K562 (cell line): ENCODE data around the gene PPP6R1. TPM values are rescaled to one million over a fixed set of nuclear protein-coding genes. Genes with fewer than 3 reads are reported as not detected.

Experiments used
- ATF1 ChIP-seq, 2 experiments: fragments of 450-650 bp in 1 of 2; IDR thresholded peaks; 2 replicates each; pipeline ENCODE4 v1.6.1; 2016; ENCODE audit warnings: missing compliant biosample characterization in 1 of 2, missing genetic modification characterization in 1 of 2
- C11orf30 ChIP-seq: fragments of 450-650 bp; IDR thresholded peaks from 2 replicates; pipeline ENCODE4 v1.6.1; 2016; ENCODE audit warnings: low read depth, mild to moderate bottlenecking
- CHD2 ChIP-seq: IDR thresholded peaks from 2 replicates; pipeline ENCODE4 v1.6.1; 2011; ENCODE audit warnings: low read depth, low read length
- FOXA1 ChIP-seq: fragments of 450-650 bp; IDR thresholded peaks from 2 replicates; pipeline ENCODE4 v1.6.1; 2016; ENCODE audit warnings: mild to moderate bottlenecking, borderline replicate concordance
- FOXP1 ChIP-seq: sonication (generic); formaldehyde crosslinking; IDR thresholded peaks from 2 replicates; pipeline ENCODE4 v1.8.0; 2022; ENCODE audit warnings: mild to moderate bottlenecking, missing genetic modification reagents
- KDM1A ChIP-seq, 2 experiments: fragments of 450-650 bp; IDR thresholded peaks; 2 replicates each; pipeline ENCODE4 v1.6.1; 2016; ENCODE audit warnings: mild to moderate bottlenecking in 2 of 2
- LEF1 ChIP-seq: fragments of 450-650 bp; IDR thresholded peaks from 2 replicates; pipeline ENCODE4 v1.6.1; 2016; ENCODE audit warnings: mild to moderate bottlenecking
- MEF2A ChIP-seq: IDR thresholded peaks from 2 replicates; pipeline ENCODE4 v1.6.1; 2011; ENCODE audit warnings: low read depth, mild to moderate bottlenecking, low read length, moderate library complexity; ENCODE audit not compliant: control insufficient read depth
- NBN ChIP-seq: fragments of 450-650 bp; IDR thresholded peaks from 2 replicates; pipeline ENCODE4 v1.6.1; 2016; ENCODE audit warnings: low read depth, mild to moderate bottlenecking
- NR2F6 ChIP-seq: fragments of 450-650 bp; formaldehyde crosslinking; IDR thresholded peaks from 2 replicates; pipeline ENCODE4 v1.4.0; 2020; ENCODE audit warnings: mild to moderate bottlenecking
- PYGO2 ChIP-seq: fragments of 450-650 bp; IDR thresholded peaks from 2 replicates; pipeline ENCODE4 v1.6.1; 2016; ENCODE audit warnings: mild to moderate bottlenecking, missing genetic modification characterization, moderate library complexity, missing compliant biosample characterization
- SMC3 ChIP-seq: conservative IDR thresholded peaks from 2 replicates; pipeline ENCODE4 v1.6.1; 2011; ENCODE audit warnings: low read depth, low read length, improper control_type of control experiment; ENCODE audit not compliant: insufficient read depth
- SP2 ChIP-seq: IDR thresholded peaks from 2 replicates; pipeline ENCODE4 v1.6.1; 2011; ENCODE audit warnings: mild to moderate bottlenecking, low read depth, low read length, moderate library complexity; ENCODE audit not compliant: poor library complexity, severe bottlenecking; ENCODE audit errors: extremely low read depth
- USF1 ChIP-seq: sonication (generic); formaldehyde crosslinking; IDR thresholded peaks from 2 replicates; pipeline ENCODE4 v1.9.0; 2022; ENCODE audit warnings: mild to moderate bottlenecking, missing genetic modification reagents
- WHSC1 ChIP-seq: IDR thresholded peaks from one replicate; pipeline ENCODE4 v1.6.1; 2012; ENCODE audit warnings: low read length, control low read depth, inconsistent platforms
- ZBTB8A ChIP-seq: fragments of 450-650 bp; IDR thresholded peaks from 2 replicates; pipeline ENCODE4 v1.6.1; 2018; ENCODE audit warnings: mild to moderate bottlenecking, moderate library complexity; ENCODE audit not compliant: partially characterized antibody
- ZFP91 ChIP-seq: sonication (generic); formaldehyde crosslinking; IDR thresholded peaks from 2 replicates; pipeline ENCODE4 v1.8.0; 2022; ENCODE audit warnings: mild to moderate bottlenecking, missing genetic modification reagents
- ZFX ChIP-seq: sonication (generic); formaldehyde crosslinking; IDR thresholded peaks from 2 replicates; pipeline ENCODE4 v1.8.0; 2022; ENCODE audit warnings: mild to moderate bottlenecking, missing genetic modification reagents, moderate library complexity
- ZNF253 ChIP-seq: fragments of 250-450 bp; sonication (Bioruptor Pico); conservative IDR thresholded peaks from 2 replicates; pipeline ENCODE4 v1.6.1; 2021; ENCODE audit warnings: mild to moderate bottlenecking
- ZNF764 ChIP-seq: fragments of 250-450 bp; sonication (Bioruptor Pico); IDR thresholded peaks from 2 replicates; pipeline ENCODE4 v1.4.0; 2020; ENCODE audit warnings: low read depth, mild to moderate bottlenecking, moderate library complexity
- ZZZ3 ChIP-seq: fragments of 450-650 bp; IDR thresholded peaks from 2 replicates; pipeline ENCODE4 v1.6.1; 2016; ENCODE audit warnings: antibody characterized with exemption, mild to moderate bottlenecking, moderate library complexity
- polyA plus RNA-seq, 8 experiments: library from polyadenylated mRNA; depleted of rRNA in 4 of 8; stranded (reverse) in 5 of 8; unstranded in 3 of 8; fragments of >200 nt; fragmentation: Nextera tagmentation in 2 of 8; fragmentation: Illumina TruSeq in 1 of 8; extraction: Ambion mirVana in 2 of 8; extraction: Trizol in 1 of 8; gene quantifications; 2 replicates each; pipeline versions ENCODE4 v1.2.1 to v1.2.3, GENCODE V29; 2011 to 2014; ENCODE audit warnings: inconsistent platforms in 1 of 8, missing spikeins in 1 of 8
- total RNA-seq, 7 experiments: library from RNA; depleted of rRNA in 6 of 7; stranded (reverse); fragments of >200 nt in 6 of 7; fragmentation: Illumina TruSeq in 2 of 7; extraction: Trizol in 2 of 7; gene quantifications; 2 replicates each; pipeline versions ENCODE4 v1.2.1 to v1.2.3, GENCODE V29; 2011 to 2021; ENCODE audit warnings: low replicate concordance in 1 of 7
- TF ChIP-seq, protein P1 (sequence below), 2 experiments: fragments of 150-350 bp in 1 of 2; IDR thresholded peaks; 2 replicates each; pipeline ENCODE4 v1.6.1; 2012 to 2016; ENCODE audit warnings: low read depth in 2 of 2, low read length in 2 of 2, mild to moderate bottlenecking in 1 of 2, moderate library complexity in 1 of 2

The PPP6R1 gene
- total and polyA plus RNA-seq, 9 of the 15 experiments (the other 6 are each of a cell fraction or from before 2014, with no cell fraction given) = 0.48 to 135 (median 37.2) TPM

- TF ChIP-seq, protein P1, sequence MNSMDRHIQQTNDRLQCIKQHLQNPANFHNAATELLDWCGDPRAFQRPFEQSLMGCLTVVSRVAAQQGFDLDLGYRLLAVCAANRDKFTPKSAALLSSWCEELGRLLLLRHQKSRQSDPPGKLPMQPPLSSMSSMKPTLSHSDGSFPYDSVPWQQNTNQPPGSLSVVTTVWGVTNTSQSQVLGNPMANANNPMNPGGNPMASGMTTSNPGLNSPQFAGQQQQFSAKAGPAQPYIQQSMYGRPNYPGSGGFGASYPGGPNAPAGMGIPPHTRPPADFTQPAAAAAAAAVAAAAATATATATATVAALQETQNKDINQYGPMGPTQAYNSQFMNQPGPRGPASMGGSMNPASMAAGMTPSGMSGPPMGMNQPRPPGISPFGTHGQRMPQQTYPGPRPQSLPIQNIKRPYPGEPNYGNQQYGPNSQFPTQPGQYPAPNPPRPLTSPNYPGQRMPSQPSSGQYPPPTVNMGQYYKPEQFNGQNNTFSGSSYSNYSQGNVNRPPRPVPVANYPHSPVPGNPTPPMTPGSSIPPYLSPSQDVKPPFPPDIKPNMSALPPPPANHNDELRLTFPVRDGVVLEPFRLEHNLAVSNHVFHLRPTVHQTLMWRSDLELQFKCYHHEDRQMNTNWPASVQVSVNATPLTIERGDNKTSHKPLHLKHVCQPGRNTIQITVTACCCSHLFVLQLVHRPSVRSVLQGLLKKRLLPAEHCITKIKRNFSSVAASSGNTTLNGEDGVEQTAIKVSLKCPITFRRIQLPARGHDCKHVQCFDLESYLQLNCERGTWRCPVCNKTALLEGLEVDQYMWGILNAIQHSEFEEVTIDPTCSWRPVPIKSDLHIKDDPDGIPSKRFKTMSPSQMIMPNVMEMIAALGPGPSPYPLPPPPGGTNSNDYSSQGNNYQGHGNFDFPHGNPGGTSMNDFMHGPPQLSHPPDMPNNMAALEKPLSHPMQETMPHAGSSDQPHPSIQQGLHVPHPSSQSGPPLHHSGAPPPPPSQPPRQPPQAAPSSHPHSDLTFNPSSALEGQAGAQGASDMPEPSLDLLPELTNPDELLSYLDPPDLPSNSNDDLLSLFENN (IDR thresholded peaks at IDR 0.05; ENCODE audit: low read depth in 2 of 2, low read length in 2 of 2) = peak in 1 of 2 experiments; percentile 61; a peak in 2 of 4 replicates
- TF ChIP-seq ZNF253 (no peak), C11orf30 (peak; percentile 95), LEF1 (peak; percentile 70; the same call in 1 of the 2 replicates), WHSC1 (no peak), MEF2A (peak; percentile 76), KDM1A (IDR thresholded peaks at IDR 0.05) (peak; percentile 77 to 81), SMC3 (peak; percentile 28; the same call in 1 of the 2 replicates), CHD2 (no peak; the same call in 1 of the 2 replicates), NBN (peak; percentile 85), ZZZ3 (no peak), FOXA1 (no peak), FOXP1 (peak; percentile 95), ZFP91 (CRISPR knock-in tag) (peak; percentile 82), NR2F6 (no peak), ZBTB8A (no peak), ZNF764 (CRISPR knock-in tag) (no peak), ATF1 (CRISPR knock-in tag; IDR thresholded peaks at IDR 0.05) (peak; percentile 41; the same call in 1 of the 2 replicates), ATF1 (tag; IDR thresholded peaks at IDR 0.05) (peak; percentile 96), PYGO2 (tag) (peak; percentile 48; the same call in 1 of the 2 replicates), SP2 (no peak), USF1 (CRISPR knock-in tag) (peak; percentile 47; the same call in 1 of the 2 replicates), ZFX (CRISPR knock-in tag) (peak; percentile 76)
Observed at GRCh38 chr19:55216461-55217198, 42.2 kb downstream of the PPP6R1 start (continued).
